Ascending aorta (tissue), 2 donors: ENCODE measurements around the gene ADAMTS8. TPM values are rescaled to one million over a fixed set of nuclear protein-coding genes. Genes with fewer than 3 reads are reported as not detected.
A peak's percentile ranks its signal among the peaks of the same experiment; 100 is the strongest.

ENCODE experiments used
- DNase-seq, 2 donors: peaks; one replicate each; pipeline ENCODE4 v3.0.0-alpha.2; 2019; ENCODE audit warnings: low spot score in 2 of 2
- H3K27ac ChIP-seq, 2 donors: fragments of 200-600 bp; sonication (generic); one replicate each; pipeline ENCODE4 v1.5.1; 2016 to 2017; ENCODE audit warnings: mild to moderate bottlenecking in 1 of 2
- H3K27me3 ChIP-seq: fragments of 200-600 bp; sonication (generic); one replicate; pipeline ENCODE4 v1.5.1; 2017
- H3K36me3 ChIP-seq, 2 donors: fragments of 200-600 bp; sonication (generic); one replicate each; pipeline ENCODE4 v1.5.1; 2016
- H3K4me1 ChIP-seq, 2 donors: fragments of 200-600 bp; sonication (generic); one replicate each; pipeline ENCODE4 v1.5.1; 2016 to 2017; ENCODE audit warnings: mild to moderate bottlenecking in 1 of 2
- H3K4me3 ChIP-seq, 2 donors: fragments of 200-600 bp; sonication (generic); one replicate each; pipeline ENCODE4 v1.5.1; 2016 to 2017; ENCODE audit warnings: mild to moderate bottlenecking in 1 of 2
- H3K9me3 ChIP-seq, 2 donors: fragments of 200-600 bp; sonication (generic); one replicate each; pipeline ENCODE4 v1.5.1; 2016
- CTCF ChIP-seq, 3 experiments: fragments of 200-600 bp in 2 of 3; fragments of 450-650 bp in 1 of 3; sonication (generic) in 2 of 3; IDR thresholded peaks; one replicate each; pipeline ENCODE4 v1.5.1; 2016 to 2019; ENCODE audit warnings: antibody characterized with exemption in 3 of 3, mild to moderate bottlenecking in 1 of 3, moderate library complexity in 1 of 3
- intact Hi-C: fragments of 100-400 bp; cut with DNase I; formaldehyde crosslinking; loops from one replicate; pipeline ENCODE4 v1.15.1; 2023
- total RNA-seq: library from RNA; depleted of rRNA; stranded (reverse); fragments of >200 nt; gene quantifications from one replicate; pipeline ENCODE4 v1.1.0, GENCODE V29; 2016

Gene ADAMTS8
- total RNA-seq, 1 donor from 2014 or later: 0.64 TPM

GRCh38 chr11:130437848-130438247 lies 9.4 kb upstream of the ADAMTS8 start:
- no peak for TF ChIP-seq CTCF (IDR thresholded peaks at IDR 0.05)
- Histone ChIP-seq H3K27me3 (no peaks in the 10 kb centered on the region), H3K4me1 (peaks cover 0 to 3% of the 10 kb centered on the region in 2 donors), H3K9me3 (no peaks in the 10 kb centered on the region), H3K4me3 (no peak overlapping the region), H3K27ac (no peak overlapping the region), H3K36me3 (no peaks in the 10 kb centered on the region)
- no peak for DNase-seq
- intact Hi-C loops: no loop called here

GRCh38 chr11:130436171-130436570 lies 7.8 kb upstream of the ADAMTS8 start:
- H3K9me3 ChIP-seq: no peaks in the 10 kb centered on the region
- no peak overlapping the region for H3K4me3 ChIP-seq
- no peak overlapping the region for H3K27ac ChIP-seq
- TF ChIP-seq CTCF (IDR thresholded peaks at IDR 0.05): no peak
- peaks cover 0 to 3% of the 10 kb centered on the region in 2 donors for H3K4me1 ChIP-seq
- intact Hi-C loops: no loop called here
- no peaks in the 10 kb centered on the region for H3K27me3 ChIP-seq
- DNase-seq: no peak
- H3K36me3 ChIP-seq: no peaks in the 10 kb centered on the region

- intact Hi-C loops: loop anchor here (1.0 to 2.0 kb wide), 3 partner anchors 173 to 482 kb away; no protein-coding TSS in a partner anchor
- no peak for TF ChIP-seq CTCF (IDR thresholded peaks at IDR 0.05)
Observed at GRCh38 chr11:130435671-130436070, 7.3 kb upstream of the ADAMTS8 start.

GRCh38 chr11:130434521-130435223 lies 6.3 kb upstream of the ADAMTS8 start:
- no peaks in the 10 kb centered on the region for H3K9me3 ChIP-seq
- peak in 1 of 2 donors; percentile 82 for DNase-seq
- H3K36me3 ChIP-seq: no peaks in the 10 kb centered on the region
- TF ChIP-seq CTCF (IDR thresholded peaks at IDR 0.05): peak; percentile 68 to 79 (median 77)
- peaks cover 0 to 3% of the 10 kb centered on the region in 2 donors for H3K4me1 ChIP-seq
- peak overlapping the region; percentile 64 to 81 for H3K27ac ChIP-seq
- H3K4me3 ChIP-seq: peak overlapping the region; percentile 53 to 71
- H3K27me3 ChIP-seq: no peaks in the 10 kb centered on the region
- intact Hi-C loops: loop anchor here (1.0 to 5.0 kb wide), 6 partner anchors 174 to 1238 kb away; no protein-coding TSS in a partner anchor

More at GRCh38 chr11:130435671-130436070, 7.3 kb upstream of the ADAMTS8 start:
- Histone ChIP-seq H3K36me3 (no peaks in the 10 kb centered on the region), H3K9me3 (no peaks in the 10 kb centered on the region), H3K4me1 (peaks cover 0 to 3% of the 10 kb centered on the region in 2 donors), H3K4me3 (no peak overlapping the region), H3K27me3 (no peaks in the 10 kb centered on the region), H3K27ac (no peak overlapping the region)
- no peak for DNase-seq

GRCh38 chr11:130433357-130433756 lies 4.9 kb upstream of the ADAMTS8 start:
- no peak overlapping the region for H3K27ac ChIP-seq

More at GRCh38 chr11:130433357-130433756, 4.9 kb upstream of the ADAMTS8 start:
- no peak overlapping the region for H3K4me3 ChIP-seq
- H3K4me1 ChIP-seq: peaks cover 0 to 3% of the 10 kb centered on the region in 2 donors
- H3K9me3 ChIP-seq: no peaks in the 10 kb centered on the region
- no peaks in the 10 kb centered on the region for H3K36me3 ChIP-seq
- intact Hi-C loops: loop anchor here (5.0 kb wide), 1 partner anchor 1239 kb away; no protein-coding TSS in a partner anchor
- no peak for DNase-seq
- H3K27me3 ChIP-seq: no peaks in the 10 kb centered on the region
- no peak for TF ChIP-seq CTCF (IDR thresholded peaks at IDR 0.05)
